Neural progenitor cell (in vitro differentiated cells): Measurements from ENCODE around the gene MAPK1.

Experiments used
- CTCF ChIP-seq: fragments of 200-600 bp; sonication (generic); IDR thresholded peaks from 2 replicates; pipeline ENCODE4 v1.5.1; 2017; ENCODE audit warnings: antibody characterized with exemption, mild to moderate bottlenecking
- EZH2phosphoT487 ChIP-seq: fragments of 200-600 bp; sonication (generic); IDR thresholded peaks from 2 replicates; pipeline ENCODE4 v1.6.1; 2017; ENCODE audit warnings: antibody characterized with exemption

GRCh38 chr22:21894799-21895198, 27.4 kb upstream of the MAPK1 start:
- TF ChIP-seq CTCF (no peak), EZH2phosphoT487 (no peak)
